Mammary epithelial cell (primary cell): ENCODE results near the gene BCKDK.

ENCODE experiments used
- EZH2 ChIP-seq: IDR thresholded peaks from 2 replicates; pipeline ENCODE4 v1.6.1; 2012; ENCODE audit warnings: low read length, inconsistent platforms, borderline replicate concordance
- TF ChIP-seq, protein P1 (sequence below), 2 donors: IDR thresholded peaks in 1 of 2; conservative IDR thresholded peaks in 1 of 2; 2 replicates each; pipeline ENCODE4 v1.5.1; 2011 to 2012; ENCODE audit warnings: inconsistent platforms in 2 of 2, low read length in 2 of 2, mild to moderate bottlenecking in 2 of 2, control low read depth in 1 of 2, low read depth in 1 of 2; ENCODE audit not compliant: insufficient read depth in 1 of 2; ENCODE audit errors: extremely low read depth in 1 of 2

DNA sequence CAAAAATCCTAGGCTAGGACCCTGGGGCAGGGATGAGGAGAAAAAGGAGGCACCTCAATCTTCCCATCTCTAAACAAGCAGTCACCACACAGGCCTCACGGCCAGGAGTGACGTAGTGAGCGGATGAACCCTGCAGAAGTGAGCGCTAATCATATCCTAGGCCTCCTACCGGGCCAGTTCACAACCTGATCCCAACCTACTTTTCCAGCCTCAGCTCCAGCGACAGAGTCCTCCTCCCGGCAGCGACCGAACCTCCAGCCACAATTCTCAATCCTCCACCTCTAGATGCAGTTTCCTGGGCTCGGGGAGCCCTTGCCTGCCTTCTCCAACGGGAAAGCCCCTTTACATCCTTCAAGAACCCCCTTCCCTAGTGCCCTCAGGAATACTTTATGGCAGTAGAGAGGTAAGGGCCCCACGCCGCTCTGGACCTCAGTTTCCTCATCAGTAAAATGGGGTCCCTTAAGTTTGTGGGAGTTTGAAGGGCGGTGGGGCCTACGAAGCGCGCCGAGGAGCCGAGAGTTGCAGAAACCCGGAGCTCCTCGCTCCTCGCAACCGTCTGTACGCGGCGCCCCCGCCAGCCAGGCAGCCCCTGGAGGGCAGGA is 35.5 kb upstream of the BCKDK start:
- TF ChIP-seq, protein P1, sequence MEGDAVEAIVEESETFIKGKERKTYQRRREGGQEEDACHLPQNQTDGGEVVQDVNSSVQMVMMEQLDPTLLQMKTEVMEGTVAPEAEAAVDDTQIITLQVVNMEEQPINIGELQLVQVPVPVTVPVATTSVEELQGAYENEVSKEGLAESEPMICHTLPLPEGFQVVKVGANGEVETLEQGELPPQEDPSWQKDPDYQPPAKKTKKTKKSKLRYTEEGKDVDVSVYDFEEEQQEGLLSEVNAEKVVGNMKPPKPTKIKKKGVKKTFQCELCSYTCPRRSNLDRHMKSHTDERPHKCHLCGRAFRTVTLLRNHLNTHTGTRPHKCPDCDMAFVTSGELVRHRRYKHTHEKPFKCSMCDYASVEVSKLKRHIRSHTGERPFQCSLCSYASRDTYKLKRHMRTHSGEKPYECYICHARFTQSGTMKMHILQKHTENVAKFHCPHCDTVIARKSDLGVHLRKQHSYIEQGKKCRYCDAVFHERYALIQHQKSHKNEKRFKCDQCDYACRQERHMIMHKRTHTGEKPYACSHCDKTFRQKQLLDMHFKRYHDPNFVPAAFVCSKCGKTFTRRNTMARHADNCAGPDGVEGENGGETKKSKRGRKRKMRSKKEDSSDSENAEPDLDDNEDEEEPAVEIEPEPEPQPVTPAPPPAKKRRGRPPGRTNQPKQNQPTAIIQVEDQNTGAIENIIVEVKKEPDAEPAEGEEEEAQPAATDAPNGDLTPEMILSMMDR (conservative IDR thresholded peaks at IDR 0.05 in 1 of 2, IDR thresholded peaks at IDR 0.05 in 1 of 2; ENCODE audit: extremely low read depth in 1 of 2, insufficient read depth in 1 of 2, low read depth in 1 of 2, low read length in 2 of 2), result no peak
- no peak for TF ChIP-seq EZH2
